Gastrocnemius medialis (tissue), 4 donors: ENCODE measurements around the gene AP4M1. TPM values are rescaled to one million over a fixed set of nuclear protein-coding genes. Genes with fewer than 3 reads are reported as not detected.

Experiments
- ATAC-seq, 2 donors: fragments of 150-250 bp; one replicate each; pipeline ENCODE4 v1.9.1; 2016
- DNase-seq, 2 donors: peaks; one replicate each; pipeline ENCODE4 v3.0.0-alpha.2; 2019
- H3K27ac ChIP-seq, 4 donors: fragments of 200-600 bp; sonication (generic); 1 replicate in 1 of 4; 2 replicates in 3 of 4; pipeline ENCODE4 v1.5.1; 2016 to 2018; ENCODE audit warnings: mild to moderate bottlenecking in 2 of 4, moderate library complexity in 1 of 4
- H3K27me3 ChIP-seq, 3 donors: fragments of 200-600 bp; sonication (generic) in 2 of 3; 1 replicate in 1 of 3; 2 replicates in 2 of 3; pipeline versions ENCODE4 v1.5.1 to v1.6.0; 2016 to 2019; ENCODE audit warnings: mild to moderate bottlenecking in 1 of 3, moderate library complexity in 1 of 3
- H3K36me3 ChIP-seq, 2 donors: fragments of 200-600 bp; sonication (generic) in 1 of 2; one replicate each; pipeline ENCODE4 v1.5.1; 2017 to 2018
- H3K4me1 ChIP-seq, 2 donors: fragments of 200-600 bp; sonication (generic) in 1 of 2; one replicate each; pipeline ENCODE4 v1.5.1; 2016 to 2017; ENCODE audit warnings: mild to moderate bottlenecking in 2 of 2
- H3K4me3 ChIP-seq, 4 donors: fragments of 200-600 bp; sonication (generic) in 3 of 4; 1 replicate in 1 of 4; 2 replicates in 3 of 4; pipeline ENCODE4 v1.5.1; 2016 to 2019; ENCODE audit warnings: mild to moderate bottlenecking in 2 of 4
- H3K9me3 ChIP-seq, 3 donors: fragments of 200-600 bp; sonication (generic) in 2 of 3; 1 replicate in 1 of 3; 2 replicates in 2 of 3; pipeline ENCODE4 v1.5.1; 2016 to 2019
- CTCF ChIP-seq, 5 experiments: fragments of 450-650 bp in 3 of 5; fragments of 200-600 bp in 2 of 5; sonication (generic) in 2 of 5; IDR thresholded peaks in 4 of 5; conservative IDR thresholded peaks in 1 of 5; 1 replicate in 4 of 5; 2 replicates in 1 of 5; pipeline ENCODE4 v1.5.1; 2016 to 2019; ENCODE audit warnings: antibody characterized with exemption in 5 of 5, mild to moderate bottlenecking in 3 of 5, moderate library complexity in 3 of 5
- POLR2A ChIP-seq, 2 donors: fragments of 450-650 bp; IDR thresholded peaks; one replicate each; pipeline ENCODE4 v1.6.1; 2017; ENCODE audit warnings: antibody characterized with exemption in 2 of 2, mild to moderate bottlenecking in 2 of 2, moderate library complexity in 2 of 2
- in situ Hi-C, 4 donors: fragments of 200-750 bp; cut with MboI; loops; one replicate each; pipeline versions ENCODE4 v1.15.0 to v1.8.0; 2017; ENCODE audit warnings: low sequenced_read_pairs in 4 of 4
- intact Hi-C: fragments of 100-400 bp; cut with DNase I; formaldehyde crosslinking; loops from one replicate; pipeline ENCODE4 v1.15.1; 2023; ENCODE audit warnings: low total_unique reads
- total RNA-seq, 4 donors: library from RNA; depleted of rRNA; stranded (reverse); fragments of >200 nt; gene quantifications; one replicate each; pipeline versions ENCODE4 v1.1.0 to v1.2.3, GENCODE V29; 2016

Gene AP4M1
- total RNA-seq, 4 donors from 2014 or later: 7.2 to 13.8 (median 10.8) TPM

- H3K36me3 ChIP-seq: peaks cover 0 to 75% of the 10 kb centered on the region in 2 donors
Measured at GRCh38 chr7:100061518-100062193, 39.8 kb upstream of the AP4M1 start.

GRCh38 chr7:100063376-100063775 is 38.1 kb upstream of the AP4M1 start:
- Histone ChIP-seq H3K36me3 (peaks cover 0 to 61% of the 10 kb centered on the region in 2 donors), H3K4me3 (no peak overlapping the region), H3K4me1 (peaks cover 0 to 4% of the 10 kb centered on the region in 2 donors)

More at GRCh38 chr7:100061518-100062193, 39.8 kb upstream of the AP4M1 start:
- Histone ChIP-seq H3K9me3 (no peaks in the 10 kb centered on the region), H3K27ac (no peak overlapping the region), H3K4me1 (peaks cover 0 to 4% of the 10 kb centered on the region in 2 donors), H3K4me3 (no peak overlapping the region), H3K27me3 (no peaks in the 10 kb centered on the region)
- DNase-seq: no peak
- intact Hi-C loops: no loop called here
- ATAC-seq: no peak
- TF ChIP-seq POLR2A (IDR thresholded peaks at IDR 0.05) (no peak), CTCF (IDR thresholded peaks at IDR 0.05 in 4 of 5, conservative IDR thresholded peaks at IDR 0.05 in 1 of 5) (no peak)
- in situ Hi-C loops: no loop called here

GRCh38 chr7:100064162-100064561 is 37.3 kb upstream of the AP4M1 start:
- TF ChIP-seq CTCF (IDR thresholded peaks at IDR 0.05 in 4 of 5, conservative IDR thresholded peaks at IDR 0.05 in 1 of 5) (no peak), POLR2A (IDR thresholded peaks at IDR 0.05) (no peak)
- Histone ChIP-seq H3K9me3 (no peaks in the 10 kb centered on the region), H3K27ac (no peak overlapping the region), H3K4me3 (no peak overlapping the region), H3K4me1 (peaks cover 0 to 4% of the 10 kb centered on the region in 2 donors), H3K27me3 (no peaks in the 10 kb centered on the region), H3K36me3 (peaks cover 0 to 61% of the 10 kb centered on the region in 2 donors)
- intact Hi-C loops (no loop called here), in situ Hi-C loops (no loop called here)
- ATAC-seq: no peak
- no peak for DNase-seq

More at GRCh38 chr7:100063376-100063775, 38.1 kb upstream of the AP4M1 start:
- H3K27ac ChIP-seq: no peak overlapping the region
- no peak for TF ChIP-seq POLR2A (IDR thresholded peaks at IDR 0.05)
- DNase-seq: no peak
- intact Hi-C loops: no loop called here
- ATAC-seq: no peak
- H3K27me3 ChIP-seq: no peaks in the 10 kb centered on the region
- no peaks in the 10 kb centered on the region for H3K9me3 ChIP-seq
- in situ Hi-C loops: no loop called here

GRCh38 chr7:100065452-100066186 is 35.8 kb upstream of the AP4M1 start:
- intact Hi-C loops: no loop called here
- DNase-seq (no peak), ATAC-seq (peak; percentile 54 to 63)
- Histone ChIP-seq H3K36me3 (peaks cover under 1 to 61% of the 10 kb centered on the region in 2 donors), H3K27me3 (no peaks in the 10 kb centered on the region), H3K9me3 (peaks cover 0 to 8% (median 0%) of the 10 kb centered on the region in 3 donors), H3K4me3 (no peak overlapping the region), H3K4me1 (peaks cover 0 to 4% of the 10 kb centered on the region in 2 donors), H3K27ac (peak overlapping the region in 1 of 4 donors; percentile 44)
- TF ChIP-seq POLR2A (IDR thresholded peaks at IDR 0.05) (no peak), CTCF (IDR thresholded peaks at IDR 0.05 in 4 of 5, conservative IDR thresholded peaks at IDR 0.05 in 1 of 5) (no peak)
- in situ Hi-C loops: no loop called here

- intact Hi-C loops (no loop called here), in situ Hi-C loops (no loop called here)
- DNase-seq (no peak), ATAC-seq (no peak)
- peaks cover 0 to 4% of the 10 kb centered on the region in 2 donors for H3K4me1 ChIP-seq
- peaks cover 7 to 21% (median 11%) of the 10 kb centered on the region in 3 donors for H3K9me3 ChIP-seq
- H3K4me3 ChIP-seq: no peak overlapping the region
- H3K36me3 ChIP-seq: peaks cover 10 to 61% of the 10 kb centered on the region in 2 donors
- TF ChIP-seq POLR2A (IDR thresholded peaks at IDR 0.05) (no peak), CTCF (IDR thresholded peaks at IDR 0.05 in 4 of 5, conservative IDR thresholded peaks at IDR 0.05 in 1 of 5) (no peak)
- no peak overlapping the region for H3K27ac ChIP-seq
- no peaks in the 10 kb centered on the region for H3K27me3 ChIP-seq
Measured at GRCh38 chr7:100066953-100067352, 34.5 kb upstream of the AP4M1 start.
